GM13976 (cell line): ENCODE measurements around the gene RFC4.

Experiments used
- DNase-seq: peaks from one replicate; pipeline ENCODE4 v3.0.0; 2012; ENCODE audit warnings: low spot score
- CTCF ChIP-seq: IDR thresholded peaks from 2 replicates; pipeline ENCODE4 v1.5.1; 2012; ENCODE audit warnings: borderline replicate concordance, mild to moderate bottlenecking; ENCODE audit not compliant: insufficient read depth; ENCODE audit errors: extremely low read depth, missing control alignments, control extremely low read depth
- in situ Hi-C: fragments of 300-500 bp; cut with MboI; formaldehyde crosslinking; loops from one replicate; pipeline ENCODE4 v1.12.0; 2022; ENCODE audit warnings: low sequenced_read_pairs, mixed read lengths, inconsistent platforms; ENCODE audit not compliant: unreplicated experiment

RFC4 gene

GRCh38 chr3:186839874-186840641 is 33.8 kb upstream of the RFC4 start:
- TF ChIP-seq CTCF: no peak
- DNase-seq: no peak
- in situ Hi-C loops: loop anchor here (10.0 kb wide), 1 partner anchor 325 kb away; no protein-coding TSS in a partner anchor

- in situ Hi-C loops: no loop called here
- no peak for DNase-seq
- TF ChIP-seq CTCF: no peak
Measured at GRCh38 chr3:186832276-186832675, 26.0 kb upstream of the RFC4 start.

GRCh38 chr3:186831798-186832197 is 25.5 kb upstream of the RFC4 start:
- TF ChIP-seq CTCF: no peak
- in situ Hi-C loops: no loop called here
- no peak for DNase-seq

GRCh38 chr3:186828340-186828739 is 22.1 kb upstream of the RFC4 start:
- no peak for DNase-seq
- in situ Hi-C loops: no loop called here
- no peak for TF ChIP-seq CTCF

GRCh38 chr3:186826976-186827857 is 20.9 kb upstream of the RFC4 start:
- no peak for TF ChIP-seq CTCF
- in situ Hi-C loops: no loop called here
- DNase-seq: peak; percentile 99

- no peak for DNase-seq
- in situ Hi-C loops: no loop called here
- no peak for TF ChIP-seq CTCF
Measured at GRCh38 chr3:186826410-186826975, 20.2 kb upstream of the RFC4 start.
